ENCODE measurements around the gene ZMIZ1.

ZMIZ1 gene

DNA sequence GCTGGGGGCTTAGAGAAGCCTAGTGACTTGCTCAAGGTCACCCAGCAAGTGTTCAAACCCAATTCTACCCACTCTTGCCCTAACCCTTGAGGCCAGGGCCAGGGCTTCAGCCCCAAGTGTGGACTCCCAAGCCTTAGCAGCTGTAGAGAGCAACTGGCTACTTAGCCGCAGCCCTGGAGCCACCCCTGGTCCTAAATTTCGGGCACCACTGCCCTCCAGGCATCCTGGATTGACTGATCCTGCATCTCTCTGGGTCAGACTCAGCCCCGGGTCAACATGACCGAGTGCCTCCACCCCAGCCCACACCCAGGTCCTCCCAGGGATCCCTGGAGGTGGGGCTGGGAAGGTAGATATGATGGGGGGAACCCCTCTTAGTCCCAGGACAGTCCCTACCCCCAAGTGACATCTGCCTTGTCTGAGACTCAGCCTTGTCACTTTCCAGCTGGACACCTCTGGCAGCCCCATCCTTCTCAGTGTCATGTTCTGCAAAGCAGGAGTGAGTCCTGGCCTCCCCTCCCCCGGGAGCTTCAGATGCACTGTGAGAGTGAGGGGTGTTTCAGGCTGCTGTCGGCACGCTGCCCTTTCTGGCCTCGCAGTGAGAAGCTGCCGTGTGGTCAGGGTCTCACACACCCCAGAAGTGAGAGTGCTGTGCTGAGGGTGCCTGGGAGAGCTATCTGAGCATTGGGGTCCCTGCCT is 89.8 kb downstream of the ZMIZ1 start:
- DNase-seq, result no peak

DNA sequence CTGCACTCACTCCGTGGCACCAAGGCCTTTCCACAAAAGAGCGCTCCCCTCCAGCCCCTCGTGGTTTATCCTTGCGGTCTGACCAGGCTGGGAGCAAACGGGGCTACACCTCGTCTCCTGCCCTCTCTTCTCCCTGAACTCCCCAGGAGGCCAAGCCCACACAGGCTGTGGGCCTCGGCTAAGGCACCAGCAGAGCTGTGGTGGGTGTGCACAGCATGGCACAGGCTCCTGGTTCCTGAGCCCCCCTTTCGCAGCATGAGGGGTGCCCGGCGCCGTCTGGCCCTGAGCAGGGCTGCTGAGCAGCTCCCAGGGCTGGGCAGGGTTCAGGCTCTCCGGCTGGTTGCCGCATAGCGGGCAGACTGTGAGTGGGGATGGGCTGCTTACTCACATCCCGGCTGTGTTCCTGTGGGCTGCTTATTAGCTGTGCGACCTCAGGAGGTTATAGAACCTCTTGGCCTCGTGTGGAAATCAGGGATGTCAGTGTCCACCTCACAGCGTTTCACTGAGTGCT is 90.4 kb downstream of the ZMIZ1 start:
- no peak for DNase-seq

- no peak for DNase-seq
Observed at GRCh38 chr10:79159785-79160184, 91.0 kb downstream of the ZMIZ1 start.

DNA sequence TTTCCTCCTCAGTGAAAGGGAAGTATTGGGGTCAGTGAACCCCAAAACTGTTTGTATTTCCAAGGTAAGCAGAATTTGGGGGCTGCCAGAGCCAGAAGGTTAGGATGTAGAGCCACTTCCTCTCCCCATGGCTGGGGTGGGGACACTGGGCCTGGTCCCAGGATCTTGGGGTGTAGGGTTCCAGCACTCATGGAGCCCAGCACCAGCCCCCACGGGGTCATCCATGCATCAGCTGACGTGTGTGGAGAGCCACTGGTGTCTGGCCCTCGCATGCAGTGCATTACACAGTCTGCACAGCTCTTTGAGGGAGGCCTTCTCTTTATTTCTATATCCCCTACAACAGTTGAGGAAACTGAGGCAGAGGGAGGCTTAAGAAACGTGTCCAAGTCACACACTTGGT is 91.4 kb downstream of the ZMIZ1 start:
- DNase-seq, result no peak

DNA sequence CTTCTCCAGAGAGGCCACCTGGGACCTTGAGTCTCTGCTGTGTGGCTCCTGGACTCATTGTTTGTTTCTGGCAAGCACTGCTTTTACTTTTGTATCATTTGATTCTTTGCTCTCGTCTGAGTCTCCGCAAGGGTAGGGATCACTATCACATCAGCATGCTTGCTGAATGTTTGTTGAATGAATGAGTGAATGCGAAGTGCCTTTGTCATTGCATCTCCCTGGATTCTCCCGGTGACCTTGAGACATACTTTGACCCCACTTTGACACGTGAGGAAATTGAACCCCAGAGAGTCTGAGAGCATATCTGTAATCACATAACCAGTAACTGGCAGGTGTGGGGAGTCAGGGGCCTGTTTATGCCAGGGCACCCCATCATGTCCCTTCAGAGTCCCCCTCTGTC is 92.8 kb downstream of the ZMIZ1 start:
- DNase-seq, result no peak

DNA sequence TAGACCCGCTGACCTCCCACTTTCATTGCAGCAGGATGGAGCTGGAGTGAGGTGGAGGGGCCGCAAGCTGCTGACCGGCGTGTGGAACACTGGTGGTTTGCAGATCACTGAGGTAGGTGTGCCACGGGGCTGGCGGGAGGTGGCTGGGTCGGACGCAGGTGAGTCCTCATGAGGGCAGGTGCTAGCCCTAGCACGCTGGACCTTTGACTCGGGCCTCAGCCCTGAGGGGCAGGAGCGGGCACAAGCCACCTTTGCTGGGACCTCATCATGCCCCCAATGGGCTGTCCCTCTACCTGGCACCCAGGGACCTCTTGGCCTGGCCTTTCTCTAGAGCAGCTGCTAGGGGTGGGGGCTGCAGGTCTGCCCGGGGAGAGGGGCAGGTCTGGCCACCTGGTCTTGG is 93.3 kb downstream of the ZMIZ1 start:
- no peak for DNase-seq

GRCh38 chr10:79162861-79163665 is 94.3 kb downstream of the ZMIZ1 start:
- no peak for DNase-seq

DNA sequence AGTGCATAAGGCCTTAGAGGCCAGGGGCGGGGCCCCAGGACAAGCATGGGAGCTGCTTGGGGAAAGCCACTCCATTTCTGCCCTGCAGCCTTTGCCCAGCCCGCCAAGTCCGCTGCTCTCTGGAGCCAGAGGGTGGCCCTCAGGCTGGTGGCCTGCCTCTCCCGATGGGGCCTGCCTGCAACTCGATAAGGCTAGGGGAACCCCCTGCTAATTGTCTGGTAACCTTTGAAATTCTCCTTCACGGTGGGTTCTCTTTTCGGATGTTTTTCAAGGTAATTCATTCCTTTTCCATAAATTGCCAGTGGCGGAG is 94.9 kb downstream of the ZMIZ1 start:
- no peak for DNase-seq

GRCh38 chr10:79164075-79164474 is 95.3 kb downstream of the ZMIZ1 start:
- DNase-seq, result no peak

- DNase-seq, result no peak
Observed at GRCh38 chr10:79165070-79165778, 96.5 kb downstream of the ZMIZ1 start.

GRCh38 chr10:79166312-79166721 is 97.6 kb downstream of the ZMIZ1 start:
- no peak for DNase-seq

DNA sequence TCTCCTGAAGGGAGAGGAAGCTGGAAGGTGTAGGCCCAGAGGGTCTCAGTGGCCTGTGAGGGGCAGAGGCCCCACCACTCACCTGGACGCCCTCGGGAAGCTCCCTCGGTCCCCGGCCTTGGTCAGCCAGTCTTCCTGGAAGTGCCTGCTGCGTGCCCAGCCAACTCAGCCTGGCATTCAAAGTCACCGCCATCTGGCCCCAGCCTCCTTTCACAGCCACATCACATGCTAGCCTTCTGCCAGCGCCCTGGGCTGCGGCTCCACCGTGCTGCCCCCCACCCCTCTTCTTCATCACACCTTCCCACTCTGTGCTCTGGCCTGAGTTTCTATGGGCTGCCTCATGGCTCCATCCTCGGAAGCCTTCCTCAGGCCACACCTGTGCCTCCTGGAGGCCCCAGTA is 98.0 kb downstream of the ZMIZ1 start:
- no peak for DNase-seq

DNA sequence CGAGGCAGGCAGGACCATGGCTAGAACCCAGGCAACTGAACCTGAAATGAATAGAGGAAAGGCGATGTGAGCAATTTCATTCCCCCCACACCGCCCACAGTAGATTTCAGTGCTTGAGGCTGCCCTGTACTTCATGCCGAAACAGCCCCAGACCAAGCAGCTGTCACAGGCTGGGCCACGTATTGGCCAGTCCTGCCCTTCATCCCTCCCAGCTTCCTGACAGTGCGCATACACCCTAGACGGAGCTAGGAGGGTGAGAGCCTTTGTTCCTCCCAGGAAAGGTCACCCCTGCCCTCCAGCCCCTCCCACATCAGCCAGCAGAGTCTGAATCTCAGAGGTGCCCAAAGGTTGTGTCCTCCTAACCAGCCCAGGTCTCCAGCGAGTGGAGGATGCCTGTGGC is 98.8 kb downstream of the ZMIZ1 start:
- no peak for DNase-seq

DNA sequence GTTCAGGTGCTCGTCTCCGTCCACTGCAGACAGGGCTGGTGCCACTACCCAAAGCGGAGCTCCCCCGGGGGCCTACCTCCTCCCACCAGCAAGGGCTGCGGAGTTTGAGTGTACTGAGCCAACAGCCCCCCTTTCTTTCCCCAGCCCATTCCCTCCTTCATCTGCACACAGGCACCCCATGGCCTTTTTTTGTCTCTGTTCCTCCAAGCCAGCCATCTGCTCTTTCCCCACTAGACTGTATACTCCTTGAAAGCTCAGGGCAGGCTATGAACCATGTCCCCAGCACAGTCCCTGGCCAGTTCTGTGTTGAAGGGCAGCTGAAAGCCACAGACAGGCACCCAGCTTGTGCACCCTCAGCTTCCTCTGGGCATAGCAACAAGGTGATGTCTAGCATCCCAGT is 99.4 kb downstream of the ZMIZ1 start:
- DNase-seq, result no peak

- DNase-seq, result no peak
Observed at GRCh38 chr10:79170226-79170752, 101.5 kb downstream of the ZMIZ1 start.

DNA sequence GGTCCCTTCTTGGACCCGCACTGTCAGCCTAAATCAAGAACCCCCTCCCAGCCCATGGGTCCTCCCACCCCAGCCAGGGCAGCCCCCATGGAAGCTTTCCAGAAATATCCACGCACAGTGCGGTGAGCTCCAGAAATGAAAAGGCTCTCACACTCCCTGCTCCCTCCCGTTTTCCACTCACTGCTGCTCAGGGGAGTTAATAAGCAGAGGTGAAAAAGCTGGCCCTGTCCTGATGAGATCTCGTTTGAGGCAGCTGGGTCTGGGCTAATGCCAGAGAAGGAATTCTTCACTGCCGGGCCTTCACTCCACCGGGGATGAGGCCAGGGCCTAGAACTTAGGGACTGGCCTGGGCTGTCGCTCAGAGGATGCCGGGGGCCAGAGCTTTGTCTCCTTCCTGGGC is 102.2 kb downstream of the ZMIZ1 start:
- DNase-seq, result no peak

DNA sequence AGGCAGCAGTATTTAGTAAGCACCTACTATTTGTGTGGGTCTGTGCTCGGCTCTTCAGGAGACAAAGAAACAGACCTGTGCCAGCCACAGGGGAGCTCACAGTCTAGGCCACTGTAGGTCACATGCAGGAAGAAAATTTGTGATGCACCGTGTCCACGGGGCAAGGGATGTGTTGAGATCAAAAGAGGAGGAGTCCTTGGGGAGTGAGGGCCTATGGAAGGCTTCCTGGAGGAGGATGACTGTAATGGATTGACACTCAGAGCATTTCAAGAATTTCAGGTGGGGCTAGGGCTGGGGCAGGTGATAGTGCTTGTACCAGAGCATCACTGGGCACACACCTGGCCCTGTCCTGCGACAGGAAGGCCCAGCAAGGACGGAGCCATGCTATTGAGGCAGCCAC is 102.7 kb downstream of the ZMIZ1 start:
- DNase-seq, result no peak

DNA sequence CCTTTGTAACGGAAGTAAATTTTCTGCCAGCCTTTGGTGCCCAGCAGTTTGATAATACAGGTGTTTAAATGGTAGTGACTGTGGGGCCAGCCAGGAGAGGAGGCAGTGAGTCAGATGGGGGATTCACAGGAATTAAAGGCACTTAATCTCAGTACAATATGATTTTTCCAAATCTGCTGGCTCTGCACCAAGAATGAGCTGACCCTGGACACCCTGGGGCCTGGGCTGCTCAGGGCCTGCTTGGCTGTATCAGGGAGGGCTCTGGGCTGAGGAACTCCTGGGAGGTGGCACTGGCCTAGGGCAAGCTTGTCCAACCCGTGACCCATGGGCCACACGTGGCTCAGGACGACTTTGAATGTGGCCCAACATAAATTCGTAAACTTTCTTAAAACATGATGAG is 104.1 kb downstream of the ZMIZ1 start:
- no peak for DNase-seq

DNA sequence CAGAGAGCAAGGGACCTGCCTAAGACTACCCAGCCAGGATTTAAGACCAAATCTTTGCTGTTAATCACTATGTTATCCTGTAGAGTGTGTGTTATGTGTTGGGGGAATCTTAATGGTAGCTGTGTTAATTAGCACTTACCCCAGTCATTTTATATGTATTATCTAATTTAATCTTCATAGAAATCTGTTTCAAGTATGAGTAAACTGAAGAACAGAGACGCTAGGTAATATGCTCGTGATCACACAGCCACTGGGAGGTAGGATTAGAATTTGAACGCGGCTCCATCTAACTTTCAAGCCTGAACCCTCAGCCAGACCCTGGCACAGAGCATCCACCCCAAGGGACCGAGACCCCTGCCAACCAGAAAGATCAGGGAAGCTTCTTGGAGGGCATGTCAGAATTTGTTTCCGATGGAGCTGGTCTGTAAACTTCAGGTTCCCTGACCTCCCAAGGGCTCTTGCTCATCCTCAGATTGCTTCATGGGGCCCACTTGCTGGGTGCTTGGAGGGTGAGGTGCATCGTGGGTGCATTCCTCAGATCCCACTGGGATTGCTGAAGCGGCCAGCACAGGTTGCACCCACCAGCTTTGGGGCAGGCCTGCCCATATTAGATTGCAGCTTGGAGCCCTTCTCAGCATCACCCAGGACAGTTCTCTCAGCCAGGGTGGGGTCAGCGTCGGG is 105.0 kb downstream of the ZMIZ1 start:
- no peak for DNase-seq

DNA sequence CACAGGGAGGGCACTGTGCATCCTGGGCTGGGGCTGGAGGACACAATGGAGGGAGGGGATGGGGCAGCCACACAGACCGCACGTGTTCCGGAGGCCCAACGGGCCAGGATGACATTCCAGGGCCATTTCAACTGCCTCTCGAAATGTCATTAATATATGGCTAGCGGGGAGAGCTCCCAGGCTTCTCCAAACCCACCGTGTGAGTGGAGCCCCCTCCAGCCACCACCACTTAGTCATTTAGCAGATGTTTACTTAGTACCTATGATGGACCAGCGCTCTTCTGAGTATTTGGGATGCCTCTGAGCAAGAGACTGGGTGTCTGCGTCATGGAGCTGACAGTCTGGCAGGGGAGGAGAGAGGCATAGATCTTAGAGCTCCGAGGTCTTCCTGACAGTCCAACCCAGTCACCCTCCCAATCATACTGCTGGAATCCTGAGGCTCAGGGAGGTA is 107.3 kb downstream of the ZMIZ1 start:
- no peak for DNase-seq

GRCh38 chr10:79176949-79177602 is 108.3 kb downstream of the ZMIZ1 start:
- DNase-seq, result no peak

DNA sequence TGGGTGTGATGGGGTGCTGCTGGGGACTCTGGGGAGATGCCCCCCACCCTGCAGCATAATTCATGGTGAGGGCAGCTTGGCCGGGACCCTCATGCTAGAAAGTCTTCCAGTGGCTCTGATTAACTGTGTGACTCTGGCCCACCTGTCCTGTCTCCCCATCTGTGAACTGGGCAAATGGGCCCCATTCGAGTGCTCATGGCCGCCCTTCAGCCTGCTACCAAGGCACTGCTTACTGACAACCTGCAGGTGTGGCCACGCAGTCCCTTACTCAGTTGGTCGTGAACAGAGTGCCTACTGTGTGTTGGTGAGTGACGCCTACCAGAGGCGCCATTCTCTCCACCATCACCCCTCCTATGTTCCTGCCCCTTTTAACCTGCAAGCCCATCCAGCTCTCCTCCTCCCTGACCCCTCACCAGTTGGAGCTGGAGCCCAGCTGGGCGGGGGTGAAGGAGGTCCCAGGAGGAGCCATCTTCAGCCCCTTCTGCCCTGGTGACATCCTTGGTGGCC is 109.4 kb downstream of the ZMIZ1 start:
- no peak for DNase-seq
